SK-N-SH treated with all-trans-retinoic acid at 6 μM for 48 hours (cell line): Measurements from ENCODE around the gene FAM135A.

Experiments
- GLIS3 ChIP-seq: fragments of 250-450 bp; sonication (Bioruptor Pico); IDR thresholded peaks from 2 replicates; pipeline ENCODE4 v1.5.0; 2020; ENCODE audit warnings: mild to moderate bottlenecking, moderate library complexity
- PPARA ChIP-seq: fragments of 250-450 bp; sonication (Bioruptor Pico); IDR thresholded peaks from 2 replicates; pipeline ENCODE4 v1.5.0; 2020; ENCODE audit warnings: mild to moderate bottlenecking, borderline replicate concordance
- ZFP30 ChIP-seq: fragments of 450-650 bp; formaldehyde crosslinking; IDR thresholded peaks from 2 replicates; pipeline ENCODE4 v1.5.0; 2022; ENCODE audit warnings: mild to moderate bottlenecking, moderate library complexity
- TF ChIP-seq, protein P1 (sequence below): fragments of 250-450 bp; sonication (Bioruptor Pico); IDR thresholded peaks from 2 replicates; pipeline ENCODE4 v1.8.0; 2020; ENCODE audit warnings: mild to moderate bottlenecking, moderate library complexity, borderline replicate concordance

DNA sequence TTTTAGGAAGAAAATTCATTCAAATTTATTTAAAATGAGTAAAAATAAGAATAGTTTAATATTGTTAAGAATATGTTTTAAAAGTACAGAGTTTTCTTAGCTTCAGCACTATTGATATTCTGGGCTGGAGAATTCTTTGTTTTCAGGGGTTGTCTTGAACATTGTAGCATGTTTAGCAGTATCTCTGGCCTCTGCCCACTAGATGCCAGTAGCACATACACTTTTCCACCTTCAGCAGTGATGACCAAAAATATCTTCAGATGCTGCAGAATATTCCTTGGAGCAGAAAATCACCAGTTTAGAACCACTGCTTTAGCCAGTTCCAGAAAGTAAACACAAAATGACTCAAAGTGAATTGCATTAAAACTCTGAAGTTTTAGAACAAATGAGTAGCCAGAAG, 134.0 kb downstream of the FAM135A start:
- TF ChIP-seq PPARA (no peak), GLIS3 (no peak), ZFP30 (CRISPR knock-in tag) (no peak)
- TF ChIP-seq, protein P1, sequence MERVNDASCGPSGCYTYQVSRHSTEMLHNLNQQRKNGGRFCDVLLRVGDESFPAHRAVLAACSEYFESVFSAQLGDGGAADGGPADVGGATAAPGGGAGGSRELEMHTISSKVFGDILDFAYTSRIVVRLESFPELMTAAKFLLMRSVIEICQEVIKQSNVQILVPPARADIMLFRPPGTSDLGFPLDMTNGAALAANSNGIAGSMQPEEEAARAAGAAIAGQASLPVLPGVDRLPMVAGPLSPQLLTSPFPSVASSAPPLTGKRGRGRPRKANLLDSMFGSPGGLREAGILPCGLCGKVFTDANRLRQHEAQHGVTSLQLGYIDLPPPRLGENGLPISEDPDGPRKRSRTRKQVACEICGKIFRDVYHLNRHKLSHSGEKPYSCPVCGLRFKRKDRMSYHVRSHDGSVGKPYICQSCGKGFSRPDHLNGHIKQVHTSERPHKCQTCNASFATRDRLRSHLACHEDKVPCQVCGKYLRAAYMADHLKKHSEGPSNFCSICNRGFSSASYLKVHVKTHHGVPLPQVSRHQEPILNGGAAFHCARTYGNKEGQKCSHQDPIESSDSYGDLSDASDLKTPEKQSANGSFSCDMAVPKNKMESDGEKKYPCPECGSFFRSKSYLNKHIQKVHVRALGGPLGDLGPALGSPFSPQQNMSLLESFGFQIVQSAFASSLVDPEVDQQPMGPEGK (CRISPR knock-in tag): no peak
